B cell (primary cell): ENCODE data around the gene TRABD2B. TPM values are rescaled to one million over a fixed set of nuclear protein-coding genes. Genes with fewer than 3 reads are reported as not detected.

Experiments used
- ATAC-seq: fragments of 200-7000 bp; cut with Tn5 transposase; one replicate; pipeline ENCODE4 v1.10.0; 2021; ENCODE audit warnings: low read depth, mild to moderate bottlenecking, moderate number of reproducible peaks, moderate library complexity
- CTCF ChIA-PET: fragments of 350-600 bp; sonication (Branson Sonifier 250); formaldehyde crosslinking; loops from one replicate; lab custom pipeline; 2021; ENCODE audit warnings: antibody characterized with exemption, inconsistent platforms; lab: Charles Lee
- POLR2A ChIA-PET: fragments of 350-600 bp; sonication (Branson Sonifier 250); formaldehyde crosslinking; loops from one replicate; lab custom pipeline; 2021; ENCODE audit warnings: antibody characterized with exemption; lab: Charles Lee
- DNase-seq: peaks from one replicate; pipeline ENCODE4 v3.0.0; 2013
- H2AFZ ChIP-seq: 2 replicates; pipeline ENCODE4 v1.6.1; 2012; ENCODE audit warnings: mild to moderate bottlenecking, low read depth, low read length; ENCODE audit not compliant: insufficient read depth, poor library complexity, severe bottlenecking
- H3K27ac ChIP-seq, 2 donors: 1 replicate in 1 of 2; 2 replicates in 1 of 2; pipeline ENCODE4 v1.5.1; 2012 to 2013; ENCODE audit warnings: low read length in 2 of 2, mild to moderate bottlenecking in 2 of 2, moderate library complexity in 1 of 2
- H3K27me3 ChIP-seq, 4 experiments: fragments of 200-600 bp in 1 of 4; sonication (generic) in 1 of 4; replicated peaks in 1 of 4; 1 replicate in 2 of 4; 2 replicates in 2 of 4; pipeline versions ENCODE4 v1.6.1 to v1.7.0; 2013 to 2016; ENCODE audit warnings: low read length in 3 of 4, mild to moderate bottlenecking in 2 of 4, mixed read lengths in 1 of 4, moderate library complexity in 1 of 4; ENCODE audit not compliant: insufficient read depth in 4 of 4, control insufficient read depth in 3 of 4; ENCODE audit errors: control extremely low read depth in 1 of 4
- H3K36me3 ChIP-seq, 2 experiments: replicated peaks in 1 of 2; 1 replicate in 1 of 2; 2 replicates in 1 of 2; pipeline versions ENCODE4 v1.6.1 to v1.7.1; 2013; ENCODE audit warnings: low read length in 1 of 2; ENCODE audit not compliant: insufficient read depth in 2 of 2, control insufficient read depth in 1 of 2; ENCODE audit errors: control extremely low read depth in 1 of 2, extremely low read depth in 1 of 2
- H3K4me1 ChIP-seq, 2 donors: fragments of 200-600 bp in 1 of 2; sonication (generic) in 1 of 2; 1 replicate in 1 of 2; 2 replicates in 1 of 2; pipeline versions ENCODE4 v1.5.1 to v1.6.1; 2013 to 2017; ENCODE audit warnings: low read length in 2 of 2; ENCODE audit not compliant: control insufficient read depth in 2 of 2, insufficient read depth in 2 of 2
- H3K4me2 ChIP-seq: replicated peaks from 2 replicates; pipeline ENCODE3; 2012; ENCODE audit warnings: mild to moderate bottlenecking, low read depth, low read length; ENCODE audit not compliant: poor library complexity, severe bottlenecking
- H3K4me3 ChIP-seq, 5 experiments: fragments of 200-600 bp in 1 of 5; sonication (generic) in 1 of 5; 1 replicate in 3 of 5; 2 replicates in 2 of 5; pipeline versions ENCODE4 v1.5.1 to v1.7.0; 2011 to 2016; ENCODE audit warnings: low read length in 4 of 5, mild to moderate bottlenecking in 4 of 5, low read depth in 2 of 5, control low read depth in 1 of 5, moderate library complexity in 1 of 5; ENCODE audit not compliant: insufficient read depth in 1 of 5; ENCODE audit errors: control extremely low read depth in 1 of 5, extremely low read depth in 1 of 5
- H3K79me2 ChIP-seq: fragments of 200-600 bp; sonication (generic); one replicate; pipeline ENCODE4 v1.6.0; 2016; ENCODE audit warnings: low read length; ENCODE audit not compliant: control insufficient read depth, insufficient read depth
- H3K9ac ChIP-seq: fragments of 200-600 bp; sonication (generic); 2 replicates; pipeline ENCODE4 v1.6.1; 2017; ENCODE audit warnings: mild to moderate bottlenecking, low read length, moderate library complexity
- H3K9me3 ChIP-seq, 3 donors: one replicate each; pipeline versions ENCODE4 v1.6.1 to v1.7.1; 2013; ENCODE audit warnings: low read length in 2 of 3; ENCODE audit not compliant: control insufficient read depth in 2 of 3, insufficient read depth in 1 of 3; ENCODE audit errors: control extremely low read depth in 1 of 3
- H4K20me1 ChIP-seq: 2 replicates; pipeline ENCODE4 v1.6.0; 2012; ENCODE audit warnings: mild to moderate bottlenecking, low read length; ENCODE audit not compliant: insufficient read depth, control insufficient read depth, poor library complexity, severe bottlenecking
- H3K27ac Mint-ChIP-seq: one replicate; pipeline ENCODE4 v1.8.0; 2021; ENCODE audit warnings: mixed read lengths
- H3K27me3 Mint-ChIP-seq: one replicate; pipeline ENCODE4 v1.8.0; 2021; ENCODE audit warnings: mixed read lengths
- H3K4me1 Mint-ChIP-seq: one replicate; pipeline ENCODE4 v1.8.0; 2021; ENCODE audit warnings: mixed read lengths
- H3K4me3 Mint-ChIP-seq: one replicate; pipeline ENCODE4 v1.8.0; 2021; ENCODE audit warnings: mixed read lengths
- H3K9me3 Mint-ChIP-seq: one replicate; pipeline ENCODE4 v1.8.0; 2022; ENCODE audit warnings: mixed read lengths; ENCODE audit not compliant: insufficient read depth
- CTCF ChIP-seq: fragments of 200-600 bp; IDR thresholded peaks from one replicate; pipeline ENCODE4 v1.8.0; 2022; ENCODE audit warnings: antibody characterized with exemption, mild to moderate bottlenecking
- EZH2 ChIP-seq: IDR thresholded peaks from 2 replicates; pipeline ENCODE4 v1.6.1; 2012; ENCODE audit warnings: borderline replicate concordance, low read depth, mild to moderate bottlenecking, moderate library complexity, low read length; ENCODE audit not compliant: insufficient read depth, poor library complexity, severe bottlenecking
- WGBS: methylation state at CpG from one replicate; pipeline ENCODE4 v1.1.5; 2013; ENCODE audit warnings: missing lambda C conversion rate; ENCODE audit not compliant: insufficient coverage; 5-methylcytosine and 5-hydroxymethylcytosine counted together
- intact Hi-C: fragments of 100-400 bp; cut with micrococcal nuclease; formaldehyde crosslinking; loops from one replicate; pipeline ENCODE4 v1.10.0; 2022
- polyA plus RNA-seq: library from polyadenylated mRNA; depleted of rRNA; stranded (reverse); fragments of >200 nt; gene quantifications from 2 replicates; pipeline ENCODE4 v1.2.3, GENCODE V29; 2012
- total RNA-seq, 2 donors: library from RNA; stranded (reverse); fragments of 120-200 nt in 1 of 2; gene quantifications; 1 replicate in 1 of 2; 2 replicates in 1 of 2; pipeline versions ENCODE4 v1.2.3 to v1.2.4, GENCODE V29; 2013 to 2022

Gene TRABD2B
- total and polyA plus RNA-seq, 2 donors (not counting 1 experiment from before 2014, with no cell fraction given): not detected

GRCh38 chr1:47782414-47783166 lies 214.6 kb downstream of the TRABD2B start:
- no peaks in the 10 kb centered on the region for H3K27me3 ChIP-seq
- no peak overlapping the region for H3K4me3 Mint-ChIP-seq
- no peak for TF ChIP-seq CTCF
- no peaks in the 10 kb centered on the region for H3K9me3 ChIP-seq
- H3K4me1 ChIP-seq: no peaks in the 10 kb centered on the region
- ATAC-seq: no peak
- WGBS: 75% methylated on average over 9 of the region's 9 CpGs
- POLR2A ChIA-PET: no interaction called here
- no peaks in the 10 kb centered on the region for H3K36me3 ChIP-seq
- H3K27me3 Mint-ChIP-seq: peaks cover 10% of the 10 kb centered on the region
- no peak overlapping the region for H3K4me3 ChIP-seq
- no peak overlapping the region for H3K27ac ChIP-seq
- H3K79me2 ChIP-seq: no peaks in the 10 kb centered on the region
- CTCF ChIA-PET: no interaction called here
- H3K4me2 ChIP-seq: no peak overlapping the region
- no peak overlapping the region for H2AFZ ChIP-seq
- no peaks in the 10 kb centered on the region for H3K4me1 Mint-ChIP-seq
- no peaks in the 10 kb centered on the region for H3K9me3 Mint-ChIP-seq
- H3K9ac ChIP-seq: no peak overlapping the region
- no peak for DNase-seq
- no peak overlapping the region for H3K27ac Mint-ChIP-seq
- H4K20me1 ChIP-seq: no peaks in the 10 kb centered on the region
- intact Hi-C loops: no loop called here

GRCh38 chr1:47781171-47781959 lies 215.8 kb downstream of the TRABD2B start:
- no peaks in the 10 kb centered on the region for H3K4me1 ChIP-seq
- no peak for DNase-seq
- ChIA-PET POLR2A (no interaction called here), CTCF (no interaction called here)
- H3K36me3 ChIP-seq: no peaks in the 10 kb centered on the region
- H3K79me2 ChIP-seq: no peaks in the 10 kb centered on the region
- no peaks in the 10 kb centered on the region for H3K9me3 Mint-ChIP-seq
- no peak for ATAC-seq
- intact Hi-C loops: no loop called here
- H3K4me3 Mint-ChIP-seq: no peak overlapping the region
- H3K4me2 ChIP-seq: no peak overlapping the region
- no peak overlapping the region for H3K4me3 ChIP-seq
- H3K4me1 Mint-ChIP-seq: no peaks in the 10 kb centered on the region
- H2AFZ ChIP-seq: no peak overlapping the region
- H3K9ac ChIP-seq: no peak overlapping the region
- H3K27me3 Mint-ChIP-seq: peaks cover 10% of the 10 kb centered on the region
- TF ChIP-seq CTCF (no peak), EZH2 (no peak)
- H3K9me3 ChIP-seq: no peaks in the 10 kb centered on the region
- H3K27ac ChIP-seq: no peak overlapping the region
- no peak overlapping the region for H3K27ac Mint-ChIP-seq
- H3K27me3 ChIP-seq: no peaks in the 10 kb centered on the region
- no peaks in the 10 kb centered on the region for H4K20me1 ChIP-seq
- 95% methylated on average over 22 of the region's 22 CpGs for WGBS
